HG03175 (cell line): ENCODE data around the gene MID1IP1.

Source experiments
- ATAC-seq: cut with Tn5 transposase; IDR thresholded peaks from one replicate; pipeline ENCODE4 v1.9.1; 2021; ENCODE audit warnings: mild to moderate bottlenecking, moderate library complexity; ENCODE audit not compliant: unreplicated experiment

MID1IP1 gene, protein sequence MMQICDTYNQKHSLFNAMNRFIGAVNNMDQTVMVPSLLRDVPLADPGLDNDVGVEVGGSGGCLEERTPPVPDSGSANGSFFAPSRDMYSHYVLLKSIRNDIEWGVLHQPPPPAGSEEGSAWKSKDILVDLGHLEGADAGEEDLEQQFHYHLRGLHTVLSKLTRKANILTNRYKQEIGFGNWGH

DNA sequence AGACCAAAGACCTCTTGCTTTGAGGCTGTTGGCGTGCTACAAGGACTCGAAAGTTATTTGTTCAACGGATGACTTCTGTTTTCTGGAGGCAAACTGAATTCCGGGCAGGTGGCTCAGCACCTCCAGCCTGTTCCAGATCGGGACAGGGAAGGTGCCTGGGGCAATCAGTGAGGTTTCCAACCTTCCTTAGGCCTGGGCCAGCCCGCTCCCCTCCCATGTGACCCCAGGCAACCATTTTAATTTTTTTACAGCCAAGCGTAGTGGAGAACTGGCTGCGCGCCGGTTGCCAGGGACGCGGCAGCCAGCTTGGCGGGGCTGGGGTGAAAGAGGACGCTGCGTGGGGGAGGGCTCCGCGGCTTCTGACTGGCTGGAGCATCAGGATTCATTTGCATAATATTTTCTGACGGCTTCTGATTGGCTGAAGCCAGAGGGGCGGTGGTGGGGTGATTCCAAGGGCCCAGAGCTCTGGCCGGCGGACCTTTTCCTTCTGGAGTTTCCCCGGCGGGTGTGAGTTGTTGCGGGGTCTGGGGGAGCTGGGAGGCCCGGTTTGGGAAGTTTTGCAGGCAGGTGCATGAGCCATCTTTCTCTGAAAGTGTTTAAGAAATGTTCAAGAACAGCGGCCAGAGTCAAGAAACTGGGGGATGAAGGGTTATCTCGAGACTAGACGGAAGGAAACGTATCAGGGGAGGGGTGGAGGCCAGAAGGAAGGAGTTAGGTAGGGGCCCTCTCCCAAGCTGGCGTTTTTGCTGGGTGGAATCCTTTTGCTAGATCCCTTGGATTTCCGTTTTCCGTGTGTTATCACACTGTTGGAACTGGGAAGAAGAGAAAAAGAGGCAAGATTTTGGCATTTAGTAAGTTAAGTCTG, at the start of gene MID1IP1:
Gene MID1IP1 (plus strand): TSS at position 479 of the 865 bp plus-strand sequence. CDS start 3,488 bp downstream, outside the sequence.
- ATAC-seq = peak; percentile 35

DNA sequence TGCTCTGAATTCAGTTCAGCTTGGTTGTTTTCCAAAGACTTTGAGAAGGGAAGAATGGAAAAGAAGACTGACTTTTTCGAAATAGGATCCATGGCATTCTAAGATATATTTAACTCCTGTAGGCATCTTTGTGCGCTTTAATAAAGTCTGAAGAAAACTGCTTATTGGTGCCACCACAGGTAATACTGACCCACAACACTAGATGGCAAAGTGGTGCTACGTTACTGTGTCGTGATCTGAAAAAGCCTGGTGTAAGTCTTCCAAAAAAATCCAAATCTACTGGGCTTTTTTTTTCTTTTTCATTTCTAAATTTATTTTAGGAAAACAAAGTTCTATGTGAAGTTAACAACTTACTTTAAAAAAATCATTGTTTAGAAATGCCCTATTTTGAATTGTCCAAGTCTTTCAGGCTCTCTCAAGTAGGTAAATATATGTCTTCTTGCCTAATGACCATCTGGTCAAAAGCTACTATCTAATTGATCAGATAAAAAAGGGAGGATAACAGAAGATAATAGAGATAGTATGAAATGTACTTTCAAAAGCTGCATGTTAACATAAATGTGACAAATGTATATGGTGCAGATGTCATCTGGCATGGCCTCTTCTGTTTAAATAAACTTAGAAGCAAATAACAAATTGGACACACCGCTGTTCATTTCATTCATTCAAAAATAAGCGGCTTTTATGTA, 47.0 kb upstream of the MID1IP1 start:
- no peak for ATAC-seq

DNA sequence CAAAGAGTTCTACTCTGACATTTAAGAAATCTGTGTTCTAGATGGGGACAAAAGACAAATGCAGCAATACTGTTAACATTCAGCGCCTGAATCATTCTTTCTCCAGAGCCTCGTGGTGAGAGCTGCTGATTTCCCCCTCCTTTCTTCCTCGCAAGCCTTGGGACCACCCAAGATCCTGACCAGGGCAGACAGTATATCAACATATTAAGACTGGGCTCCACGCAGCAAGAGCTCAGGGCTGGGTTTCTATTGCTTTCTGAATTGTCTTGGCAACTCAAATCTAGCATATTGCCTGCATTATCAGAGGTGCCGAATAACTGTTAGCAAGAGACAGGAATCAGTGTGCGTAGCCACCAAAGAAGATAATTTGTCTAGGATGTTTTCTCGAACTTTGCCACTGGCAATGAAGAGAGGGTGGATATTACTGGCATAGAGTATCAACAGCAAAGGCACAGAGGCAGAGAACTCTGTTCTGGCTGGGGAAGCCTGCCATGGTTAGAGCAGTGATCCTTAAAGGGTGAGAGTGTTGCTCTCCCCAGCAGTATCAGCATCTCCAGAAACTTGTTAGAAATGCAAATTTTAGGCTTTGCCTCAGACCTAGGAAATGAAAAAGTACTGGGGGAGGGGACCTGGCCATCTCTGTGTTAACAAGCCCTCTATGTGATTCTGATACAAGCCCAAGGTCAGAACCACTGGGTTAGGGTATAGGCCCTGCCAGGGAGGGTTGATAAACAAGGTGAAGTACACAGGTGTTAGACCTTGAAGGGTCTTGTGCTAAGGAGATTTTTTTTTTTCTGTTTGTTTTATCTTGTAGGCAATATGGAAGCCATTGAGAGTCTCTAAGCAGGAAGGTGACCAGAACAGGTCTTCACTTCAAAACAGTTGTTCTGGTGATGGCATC, 46.2 kb upstream of the MID1IP1 start:
- ATAC-seq = no peak

DNA sequence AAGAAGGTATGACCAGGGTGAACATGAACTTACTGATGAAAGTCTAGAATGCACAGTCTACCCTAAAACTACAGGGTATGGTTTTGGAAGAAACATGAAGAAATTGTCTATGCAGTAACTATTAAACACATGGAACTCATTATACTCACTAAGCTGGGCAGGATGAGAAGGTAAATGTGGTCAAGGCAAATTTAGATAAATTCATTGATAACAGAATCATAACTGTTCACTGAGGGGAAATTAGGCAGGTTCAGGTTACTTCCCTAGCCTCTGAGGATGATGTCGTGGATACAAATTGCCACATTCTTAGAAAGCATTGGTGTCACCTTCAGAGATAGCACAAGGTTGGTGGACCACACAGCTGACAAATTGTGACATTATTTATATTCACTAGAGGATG, 40.4 kb upstream of the MID1IP1 start:
- ATAC-seq = no peak

DNA sequence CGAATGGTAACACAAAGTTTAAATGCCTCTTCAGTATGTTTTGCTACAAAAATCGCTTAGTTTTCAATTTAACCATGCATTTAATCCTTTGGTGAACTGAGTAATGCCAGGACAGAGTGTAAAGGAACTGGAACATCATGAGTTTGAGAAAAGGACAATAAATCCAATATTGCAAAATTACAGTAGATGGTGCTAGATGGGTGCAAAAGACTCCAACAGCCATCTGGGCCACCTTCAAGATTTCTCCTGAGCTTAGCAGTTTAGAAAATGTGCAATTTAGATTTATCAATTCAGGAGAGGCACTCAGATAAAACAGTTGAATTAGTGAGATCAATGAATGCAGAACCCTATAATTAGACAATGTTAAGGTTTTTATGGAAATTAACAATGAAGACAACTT, 33.2 kb upstream of the MID1IP1 start:
- no peak for ATAC-seq

DNA sequence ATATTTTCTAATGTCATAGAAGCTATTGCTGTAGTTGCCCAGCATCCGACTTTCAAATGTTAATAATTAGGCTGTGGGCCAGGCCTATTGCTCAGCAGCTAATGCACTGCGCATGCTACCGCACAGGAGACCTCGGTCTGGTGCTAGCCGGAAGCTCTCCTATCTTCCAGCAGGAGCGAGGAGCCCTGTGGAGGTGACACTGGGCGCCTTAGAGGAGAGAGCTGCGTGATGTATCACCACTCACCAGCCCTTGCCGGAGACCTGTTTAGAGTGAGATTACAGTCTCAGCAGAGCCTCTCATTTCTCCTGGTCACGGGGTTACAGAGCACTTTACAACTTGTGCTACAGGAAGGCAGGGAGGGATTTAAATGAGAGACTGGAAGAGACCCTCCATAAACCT, 31.1 kb upstream of the MID1IP1 start:
- no peak for ATAC-seq

DNA sequence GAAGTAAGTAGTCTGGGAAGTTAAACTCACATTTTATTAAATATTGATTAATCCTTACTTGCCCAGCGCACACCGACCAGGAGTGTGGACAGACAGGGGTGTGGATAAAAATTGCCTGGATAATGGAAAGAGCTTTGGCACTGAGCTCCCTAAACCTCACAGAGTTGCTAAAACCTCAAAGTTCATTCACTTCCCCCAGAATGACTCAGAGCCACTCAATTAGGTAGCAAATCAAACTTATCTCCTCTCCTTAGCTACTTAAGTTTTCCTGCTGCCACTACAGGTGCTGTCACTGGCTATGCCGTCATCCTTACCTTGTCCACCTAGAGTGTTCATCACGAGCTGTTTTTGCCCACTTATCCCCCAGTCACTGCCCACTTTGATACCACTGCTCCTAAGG, 27.0 kb upstream of the MID1IP1 start:
- no peak for ATAC-seq

DNA sequence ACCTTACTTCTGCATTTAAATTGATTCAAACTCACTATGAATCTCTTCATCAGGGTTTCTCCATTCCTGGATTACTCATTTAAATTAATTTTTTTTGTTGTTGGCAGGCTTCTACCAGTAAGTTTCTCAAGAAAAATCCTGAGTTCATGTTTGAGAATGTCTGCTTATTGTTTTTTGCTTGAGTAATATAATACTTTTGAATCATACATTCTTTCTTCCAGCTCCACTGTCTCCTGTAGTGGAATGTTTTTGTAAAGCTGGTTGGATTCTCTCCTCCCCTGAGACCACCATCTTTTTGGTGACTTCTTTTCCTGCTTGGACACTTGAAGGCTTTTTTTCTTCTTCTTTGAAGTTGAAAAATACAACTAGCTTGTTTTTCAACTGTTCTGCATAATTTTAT, 4.3 kb upstream of the MID1IP1 start:
- ATAC-seq = no peak

DNA sequence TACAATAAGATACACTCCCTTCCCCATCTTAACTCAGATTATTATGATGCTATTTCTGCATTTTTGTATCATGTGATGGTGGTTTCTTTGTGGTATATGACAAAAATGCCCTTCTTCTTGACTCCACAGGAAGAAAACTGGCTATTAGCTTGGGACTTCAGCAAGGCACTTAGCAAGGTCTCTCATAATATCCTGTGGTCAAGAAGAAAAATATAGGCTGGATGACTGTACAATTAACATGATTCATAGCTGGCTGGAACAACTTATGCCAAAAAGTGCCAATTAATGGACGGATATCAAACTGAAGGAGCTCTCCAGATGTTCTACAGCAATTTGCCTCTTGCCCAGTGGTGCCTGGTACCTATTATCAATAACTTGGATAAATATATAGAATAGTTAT, 2.3 kb upstream of the MID1IP1 start:
- no peak for ATAC-seq

DNA sequence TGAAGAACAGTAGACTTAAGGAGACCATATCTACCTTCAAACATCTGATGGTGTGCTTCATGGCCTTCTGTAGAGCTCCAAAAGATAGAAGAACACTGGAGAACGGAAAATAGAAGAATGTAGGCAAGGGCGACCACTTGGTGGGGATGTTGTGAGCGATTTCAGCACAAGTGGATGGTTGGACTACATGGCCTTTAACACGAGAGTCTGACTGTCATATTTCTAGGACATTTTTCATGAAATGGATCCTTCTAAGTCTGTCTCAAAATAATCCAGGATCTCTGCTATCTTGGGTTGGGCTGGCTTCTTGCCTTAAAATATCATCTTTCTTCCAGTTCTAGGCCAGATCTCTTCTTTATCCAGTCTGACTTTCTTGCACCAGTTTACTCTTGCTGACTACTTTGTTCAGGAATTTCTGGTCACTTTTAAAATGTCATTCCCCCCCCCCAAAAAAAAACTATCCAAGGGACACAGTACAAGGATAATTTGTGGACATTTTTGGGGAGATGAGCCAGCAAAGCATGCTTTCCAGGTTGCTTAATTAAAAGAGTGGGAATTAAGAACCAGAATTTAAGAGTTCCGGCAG, 1.2 kb upstream of the MID1IP1 start:
- ATAC-seq = no peak

DNA sequence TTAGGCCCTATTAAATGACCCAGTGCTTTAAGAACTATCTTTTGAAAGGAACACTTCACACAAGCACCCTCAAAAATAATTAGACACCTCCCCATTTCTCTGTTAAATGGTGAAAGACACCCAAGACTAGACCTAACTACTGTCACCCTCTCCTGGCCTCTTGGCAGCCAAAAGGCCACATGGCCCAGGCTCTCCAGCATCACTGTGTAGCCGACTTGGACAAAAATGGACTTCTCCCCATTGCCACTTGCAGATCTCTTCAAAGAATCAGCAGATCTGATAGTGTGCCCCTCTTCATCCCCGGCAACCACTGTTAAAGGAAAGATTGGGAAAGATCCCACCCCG, 2.0 kb downstream of the MID1IP1 start:
- ATAC-seq = no peak

DNA sequence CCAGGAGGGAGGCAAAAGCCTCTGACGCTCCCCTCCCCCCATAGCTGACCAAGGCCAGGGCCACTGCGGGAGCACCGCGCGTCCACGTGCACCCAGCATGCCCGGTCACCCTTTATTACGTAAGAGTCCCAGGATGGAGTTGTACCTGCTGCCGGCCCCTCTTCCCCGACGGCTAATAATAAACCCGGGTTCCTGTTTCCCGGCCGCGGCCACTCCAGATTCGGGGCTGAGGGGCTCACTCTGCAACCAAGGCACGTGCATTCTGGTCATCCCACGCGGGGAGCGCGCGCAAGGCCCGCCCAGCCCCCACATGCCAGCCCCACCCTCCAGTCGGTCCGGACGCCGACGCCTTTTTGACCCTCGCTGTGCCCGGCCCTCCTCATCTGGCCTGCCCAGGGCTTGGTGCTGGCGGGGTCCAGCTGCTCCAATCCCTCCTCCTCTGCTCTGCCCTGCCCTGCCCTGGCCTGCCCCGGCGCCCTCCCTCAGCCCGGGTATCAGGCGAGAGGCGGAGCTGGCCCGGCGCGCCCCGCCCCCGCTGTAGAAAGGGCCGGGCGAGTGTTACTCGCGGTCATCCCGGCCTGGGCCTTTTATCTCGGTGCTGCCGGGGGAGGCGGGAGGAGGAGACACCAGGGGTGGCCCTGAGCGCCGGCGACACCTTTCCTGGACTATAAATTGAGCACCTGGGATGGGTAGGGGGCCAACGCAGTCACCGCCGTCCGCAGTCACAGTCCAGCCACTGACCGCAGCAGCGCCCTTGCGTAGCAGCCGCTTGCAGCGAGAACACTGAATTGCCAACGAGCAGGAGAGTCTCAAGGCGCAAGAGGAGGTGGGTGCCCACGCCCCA, 2.6 kb downstream of the MID1IP1 start:
- peak; percentile 66 for ATAC-seq

DNA sequence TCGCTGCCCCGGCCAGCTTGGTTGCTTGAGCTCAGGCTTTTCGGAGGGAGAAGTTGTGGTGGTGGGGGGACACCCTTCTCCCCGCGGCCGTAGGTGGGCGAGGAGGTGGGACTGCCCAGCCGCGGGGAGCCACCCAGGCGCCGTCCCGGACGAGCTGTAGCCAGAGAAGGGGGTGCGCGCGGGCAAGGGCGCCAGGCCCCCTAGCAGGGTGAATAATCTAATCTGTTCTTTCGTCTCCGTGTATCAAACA, 3.1 kb downstream of the MID1IP1 start:
- ATAC-seq = no peak

DNA sequence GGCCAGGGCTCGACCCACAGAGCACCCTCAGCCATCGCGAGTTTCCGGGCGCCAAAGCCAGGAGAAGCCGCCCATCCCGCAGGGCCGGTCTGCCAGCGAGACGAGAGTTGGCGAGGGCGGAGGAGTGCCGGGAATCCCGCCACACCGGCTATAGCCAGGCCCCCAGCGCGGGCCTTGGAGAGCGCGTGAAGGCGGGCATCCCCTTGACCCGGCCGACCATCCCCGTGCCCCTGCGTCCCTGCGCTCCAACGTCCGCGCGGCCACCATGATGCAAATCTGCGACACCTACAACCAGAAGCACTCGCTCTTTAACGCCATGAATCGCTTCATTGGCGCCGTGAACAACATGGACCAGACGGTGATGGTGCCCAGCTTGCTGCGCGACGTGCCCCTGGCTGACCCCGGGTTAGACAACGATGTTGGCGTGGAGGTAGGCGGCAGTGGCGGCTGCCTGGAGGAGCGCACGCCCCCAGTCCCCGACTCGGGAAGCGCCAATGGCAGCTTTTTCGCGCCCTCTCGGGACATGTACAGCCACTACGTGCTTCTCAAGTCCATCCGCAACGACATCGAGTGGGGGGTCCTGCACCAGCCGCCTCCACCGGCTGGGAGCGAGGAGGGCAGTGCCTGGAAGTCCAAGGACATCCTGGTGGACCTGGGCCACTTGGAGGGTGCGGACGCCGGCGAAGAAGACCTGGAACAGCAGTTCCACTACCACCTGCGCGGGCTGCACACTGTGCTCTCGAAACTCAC, 3.6 kb downstream of the MID1IP1 start:
- ATAC-seq = no peak

DNA sequence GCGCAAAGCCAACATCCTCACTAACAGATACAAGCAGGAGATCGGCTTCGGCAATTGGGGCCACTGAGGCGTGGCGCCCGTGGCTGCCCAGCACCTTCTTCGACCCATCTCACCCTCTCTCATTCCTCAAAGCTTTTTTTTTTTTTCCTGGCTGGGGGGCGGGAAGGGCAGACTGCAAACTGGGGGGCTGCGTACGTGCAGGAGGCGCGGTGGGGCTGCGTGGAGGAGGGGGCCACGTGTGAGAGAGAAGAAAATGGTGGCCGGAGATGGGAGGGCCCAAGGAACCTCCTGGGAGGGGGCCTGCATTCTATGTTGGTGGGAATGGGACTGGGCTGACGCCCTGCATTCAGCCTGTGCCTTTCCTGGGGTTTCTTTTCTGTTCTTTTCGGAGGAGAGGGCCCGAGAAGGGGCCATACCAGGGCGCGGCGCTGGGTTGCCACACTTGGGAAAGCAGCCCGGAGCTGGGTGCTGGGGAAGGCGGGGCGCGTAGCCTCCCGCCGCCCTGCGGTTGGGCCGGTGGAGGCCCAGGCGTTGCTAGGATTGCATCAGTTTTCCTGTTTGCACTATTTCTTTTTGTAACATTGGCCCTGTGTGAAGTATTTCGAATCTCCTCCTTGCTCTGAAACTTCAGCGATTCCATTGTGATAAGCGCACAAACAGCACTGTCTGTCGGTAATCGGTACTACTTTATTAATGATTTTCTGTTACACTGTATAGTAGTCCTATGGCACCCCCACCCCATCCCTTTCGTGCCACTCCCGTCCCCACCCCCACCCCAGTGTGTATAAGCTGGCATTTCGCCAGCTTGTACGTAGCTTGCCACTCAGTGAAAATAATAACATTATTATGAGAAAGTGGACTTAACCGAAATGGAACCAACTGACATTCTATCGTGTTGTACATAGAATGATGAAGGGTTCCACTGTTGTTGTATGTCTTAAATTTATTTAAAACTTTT, 4.5 kb downstream of the MID1IP1 start:
- ATAC-seq = peak; percentile 20

DNA sequence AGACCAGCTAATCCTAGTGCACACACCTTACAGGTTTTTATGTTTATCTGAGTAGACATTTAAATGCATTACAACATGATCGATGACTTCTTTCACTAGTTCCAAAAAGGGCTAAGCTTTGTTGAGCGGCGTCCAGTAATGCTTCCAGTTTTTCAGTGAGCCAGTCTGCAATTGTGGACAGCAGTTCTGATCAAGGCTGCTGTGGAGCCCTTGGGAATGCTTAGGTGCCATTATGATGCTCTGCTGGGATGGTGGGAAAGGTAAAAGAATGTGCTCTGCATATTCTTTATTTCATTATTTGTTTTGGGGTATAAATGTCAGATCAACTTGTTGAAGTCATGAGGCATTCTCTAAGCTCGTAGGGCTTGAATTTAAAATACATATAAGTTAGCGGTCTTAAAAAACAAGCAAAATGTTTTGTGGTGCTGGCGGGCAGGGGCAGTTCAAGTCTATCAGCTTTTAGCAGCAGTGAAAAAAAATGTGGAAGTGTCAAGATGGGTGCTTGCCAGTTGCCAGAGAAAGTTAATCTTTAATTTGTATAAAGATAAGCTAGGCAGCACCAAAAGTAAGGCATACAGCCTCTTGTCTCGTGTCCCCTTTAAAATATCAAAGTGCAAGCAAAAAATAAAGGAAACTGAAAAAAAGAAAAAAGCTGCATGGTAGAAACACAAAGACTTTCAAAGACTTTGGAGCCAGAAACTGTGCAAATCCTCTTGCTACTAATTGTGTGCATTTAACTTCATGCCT, 5.8 kb downstream of the MID1IP1 start:
- ATAC-seq = no peak

DNA sequence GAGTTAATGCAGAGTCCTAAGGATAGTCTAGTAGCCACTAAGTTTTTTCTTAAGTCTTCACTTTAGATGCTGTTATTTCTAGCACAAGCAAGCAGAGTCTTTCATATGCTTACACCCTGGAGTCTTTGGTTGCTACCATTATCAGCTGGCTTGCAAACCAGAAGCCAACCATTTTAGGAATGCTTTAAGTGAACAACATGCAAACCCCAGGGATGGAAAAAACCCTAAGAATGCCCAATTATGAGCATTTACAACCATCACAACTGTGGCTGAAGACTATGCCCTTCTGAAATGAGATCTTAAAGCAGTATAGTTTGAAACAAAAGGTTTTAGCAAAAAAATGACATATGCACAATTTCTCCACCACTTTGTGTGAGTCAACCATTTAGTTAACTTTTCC, 6.6 kb downstream of the MID1IP1 start:
- no peak for ATAC-seq
